ENCODE data around the gene ZNF169. TPM values are rescaled to one million over a fixed set of nuclear protein-coding genes. Genes with fewer than 3 reads are reported as not detected.
"Not testable (repeated sequence)": the region's sequence is repeated elsewhere in the genome, so short reads cannot be mapped to it uniquely, and the experiment has no call there.

The ZNF169 gene
- polyA plus RNA-seq, 2 donors, result 1.4 to 2.2 TPM

DNA sequence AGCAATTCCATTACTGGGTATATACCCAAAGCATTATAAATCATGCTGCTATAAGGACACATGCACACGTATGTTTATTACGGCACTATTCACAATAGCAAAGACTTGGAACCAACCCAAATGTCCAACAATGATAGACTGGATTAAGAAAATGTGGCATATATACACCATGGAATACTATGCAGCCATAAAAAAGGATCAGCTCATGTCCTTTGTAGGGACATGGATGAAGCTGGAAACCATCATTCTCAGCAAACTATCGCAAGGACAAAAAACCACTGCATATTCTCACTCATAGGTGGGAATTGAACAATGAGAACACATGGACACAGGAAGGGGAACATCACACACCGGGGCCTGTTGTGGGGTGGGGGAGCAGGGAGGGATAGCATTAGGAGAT is 18.0 kb upstream of the ZNF169 start:
- not testable (repeated sequence) for H3K36me3 ChIP-seq (ENCODE audit: control insufficient read depth in 2 of 2, insufficient read depth in 2 of 2, low read length in 1 of 2); H3K27ac ChIP-seq (ENCODE audit: low read depth in 2 of 2, low read length in 1 of 2); H3K9me3 ChIP-seq (ENCODE audit: control insufficient read depth in 2 of 2, insufficient read depth in 1 of 2, low read depth in 1 of 2, low read length in 1 of 2); H3K27me3 ChIP-seq (ENCODE audit: control insufficient read depth in 1 of 2, insufficient read depth in 2 of 2, low read length in 2 of 2); H3K4me1 ChIP-seq (ENCODE audit: control insufficient read depth in 2 of 2, insufficient read depth in 2 of 2, low read length in 1 of 2); H3K4me3 ChIP-seq (ENCODE audit: low read depth in 1 of 2, low read length in 2 of 2)
- WGBS, 2 donors, result 97 to 99% methylated on average over 4 of the region's 4 CpGs

DNA sequence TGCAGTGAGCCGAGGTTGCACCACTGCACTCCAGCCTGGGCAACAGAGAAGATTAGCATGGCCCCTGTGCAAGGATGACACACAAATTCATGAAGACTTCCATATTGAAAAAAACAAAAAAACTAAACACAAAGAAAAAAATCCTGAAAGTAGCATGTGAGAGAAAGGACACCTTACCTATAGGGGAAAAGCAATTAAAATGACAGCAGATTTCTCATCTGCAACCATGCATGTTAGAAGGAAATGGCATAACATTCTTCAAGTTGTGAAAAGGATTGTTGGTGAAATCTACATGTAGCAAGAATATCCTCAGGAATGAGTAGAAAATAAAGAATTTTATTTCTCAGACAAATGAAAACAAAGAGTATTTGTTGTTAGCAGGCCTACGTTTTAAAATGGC is 13.4 kb upstream of the ZNF169 start:
- no peak overlapping the region for H3K27ac ChIP-seq (ENCODE audit: low read depth in 2 of 2, low read length in 1 of 2)
- H3K27me3 ChIP-seq (ENCODE audit: control insufficient read depth in 1 of 2, insufficient read depth in 2 of 2, low read length in 2 of 2), result no peaks in the 10 kb centered on the region
- no peaks in the 10 kb centered on the region for H3K4me1 ChIP-seq (ENCODE audit: control insufficient read depth in 2 of 2, insufficient read depth in 2 of 2, low read length in 1 of 2)
- H3K36me3 ChIP-seq (ENCODE audit: control insufficient read depth in 2 of 2, insufficient read depth in 2 of 2, low read length in 1 of 2), result no peaks in the 10 kb centered on the region
- no peak overlapping the region for H3K4me3 ChIP-seq (ENCODE audit: low read depth in 1 of 2, low read length in 2 of 2)
- 78 to 79% methylated on average over 2 of the region's 2 CpGs for WGBS, 2 donors
- H3K9me3 ChIP-seq (ENCODE audit: control insufficient read depth in 2 of 2, insufficient read depth in 1 of 2, low read depth in 1 of 2, low read length in 1 of 2), result no peaks in the 10 kb centered on the region

DNA sequence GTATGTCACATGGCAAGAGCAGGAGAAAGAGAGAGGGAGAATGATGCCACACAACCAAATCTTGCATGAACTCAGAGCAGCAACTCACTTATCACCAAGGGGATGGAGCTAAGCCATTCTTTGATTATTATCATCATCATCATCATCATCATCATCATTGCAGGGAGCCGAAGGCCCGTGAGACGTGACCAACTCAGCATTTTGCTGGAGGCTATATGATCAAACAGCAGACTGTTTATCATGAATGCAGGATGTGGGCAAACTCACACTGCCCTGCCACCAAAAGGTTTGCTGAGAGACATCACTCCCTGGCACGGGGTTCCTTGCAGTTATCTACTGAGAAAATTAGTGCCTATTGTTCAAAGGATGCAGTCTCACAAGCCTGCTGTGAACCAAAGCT is 8.6 kb upstream of the ZNF169 start:
- WGBS, 2 donors, result 39 to 60% methylated on average over 4 of the region's 4 CpGs
- Histone ChIP-seq H3K36me3 (ENCODE audit: control insufficient read depth in 2 of 2, insufficient read depth in 2 of 2, low read length in 1 of 2) (no peaks in the 10 kb centered on the region), H3K4me3 (ENCODE audit: low read depth in 1 of 2, low read length in 2 of 2) (no peak overlapping the region), H3K27ac (ENCODE audit: low read depth in 2 of 2, low read length in 1 of 2) (no peak overlapping the region), H3K9me3 (ENCODE audit: control insufficient read depth in 2 of 2, insufficient read depth in 1 of 2, low read depth in 1 of 2, low read length in 1 of 2) (no peaks in the 10 kb centered on the region), H3K27me3 (ENCODE audit: control insufficient read depth in 1 of 2, insufficient read depth in 2 of 2, low read length in 2 of 2) (no peaks in the 10 kb centered on the region), H3K4me1 (ENCODE audit: control insufficient read depth in 2 of 2, insufficient read depth in 2 of 2, low read length in 1 of 2) (no peaks in the 10 kb centered on the region)

DNA sequence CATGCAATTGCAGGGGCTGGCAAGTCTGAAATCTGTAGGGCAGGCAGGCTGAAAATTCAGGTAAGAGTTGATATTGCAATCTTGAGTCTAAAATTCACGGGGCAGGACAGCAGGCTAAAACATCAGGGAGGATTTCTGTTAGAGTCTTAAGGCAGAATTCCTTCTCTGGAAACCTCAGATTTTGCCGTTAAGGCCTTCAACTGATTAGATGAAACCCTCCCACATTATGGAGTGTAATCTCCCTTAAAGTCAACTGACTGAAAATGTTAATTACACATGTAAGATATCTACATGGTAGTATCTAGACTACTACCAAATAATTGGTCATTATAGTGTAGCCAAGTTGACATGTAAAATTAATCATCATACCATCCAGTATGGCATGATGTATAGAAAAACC is 3.1 kb upstream of the ZNF169 start:
- Histone ChIP-seq H3K27me3 (ENCODE audit: control insufficient read depth in 1 of 2, insufficient read depth in 2 of 2, low read length in 2 of 2) (no peaks in the 10 kb centered on the region), H3K27ac (ENCODE audit: low read depth in 2 of 2, low read length in 1 of 2) (no peak overlapping the region), H3K36me3 (ENCODE audit: control insufficient read depth in 2 of 2, insufficient read depth in 2 of 2, low read length in 1 of 2) (no peaks in the 10 kb centered on the region), H3K4me3 (ENCODE audit: low read depth in 1 of 2, low read length in 2 of 2) (no peak overlapping the region), H3K4me1 (ENCODE audit: control insufficient read depth in 2 of 2, insufficient read depth in 2 of 2, low read length in 1 of 2) (no peaks in the 10 kb centered on the region), H3K9me3 (ENCODE audit: control insufficient read depth in 2 of 2, insufficient read depth in 1 of 2, low read depth in 1 of 2, low read length in 1 of 2) (no peaks in the 10 kb centered on the region)
- 73 to 79% methylated on average over 2 of the region's 2 CpGs for WGBS, 2 donors

DNA sequence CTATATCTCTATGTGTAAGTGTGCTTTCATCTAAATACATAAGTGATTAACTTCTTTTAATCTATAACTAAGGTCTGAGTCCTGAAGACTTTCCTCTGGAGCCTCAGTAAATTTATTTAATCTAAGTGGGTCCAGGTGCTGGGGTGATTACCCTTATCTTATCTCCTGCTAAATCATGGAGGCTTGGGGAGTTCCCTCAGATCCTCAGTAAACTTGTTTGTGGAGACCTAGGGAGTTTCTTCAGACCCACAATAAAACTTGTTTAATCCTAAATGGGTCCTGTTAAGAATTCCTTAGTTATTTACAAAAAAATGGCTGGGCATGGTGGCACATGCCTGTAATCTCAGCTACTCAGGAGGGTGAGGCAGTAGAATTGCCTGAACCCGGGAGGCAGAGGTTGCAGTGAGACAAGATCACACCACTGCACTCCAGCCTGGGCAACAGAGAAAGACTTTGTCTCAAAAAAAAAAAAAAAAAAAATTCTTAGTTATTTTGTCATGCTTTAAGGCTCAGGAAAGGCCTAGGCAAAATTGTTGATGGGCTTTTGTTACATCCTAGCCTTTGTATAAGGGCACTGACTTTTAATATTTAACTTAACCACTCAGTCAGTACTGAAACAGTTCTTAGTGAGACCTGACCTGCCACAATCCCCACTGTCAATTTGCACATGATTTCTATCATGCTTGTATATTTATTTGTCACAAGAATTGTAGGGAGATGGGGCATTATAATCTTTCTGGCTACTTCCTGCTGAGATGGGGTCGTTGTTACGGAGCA is 6.7 kb downstream of the ZNF169 start:
- not testable (repeated sequence) for H3K36me3 ChIP-seq (ENCODE audit: control insufficient read depth in 2 of 2, insufficient read depth in 2 of 2, low read length in 1 of 2); H3K9me3 ChIP-seq (ENCODE audit: control insufficient read depth in 2 of 2, insufficient read depth in 1 of 2, low read depth in 1 of 2, low read length in 1 of 2); H3K27me3 ChIP-seq (ENCODE audit: control insufficient read depth in 1 of 2, insufficient read depth in 2 of 2, low read length in 2 of 2); H3K4me3 ChIP-seq (ENCODE audit: low read depth in 1 of 2, low read length in 2 of 2); H3K4me1 ChIP-seq (ENCODE audit: control insufficient read depth in 2 of 2, insufficient read depth in 2 of 2, low read length in 1 of 2); H3K27ac ChIP-seq (ENCODE audit: low read depth in 2 of 2, low read length in 1 of 2)
- WGBS, 2 donors, result 84 to 91% methylated on average over 3 of the region's 3 CpGs

DNA sequence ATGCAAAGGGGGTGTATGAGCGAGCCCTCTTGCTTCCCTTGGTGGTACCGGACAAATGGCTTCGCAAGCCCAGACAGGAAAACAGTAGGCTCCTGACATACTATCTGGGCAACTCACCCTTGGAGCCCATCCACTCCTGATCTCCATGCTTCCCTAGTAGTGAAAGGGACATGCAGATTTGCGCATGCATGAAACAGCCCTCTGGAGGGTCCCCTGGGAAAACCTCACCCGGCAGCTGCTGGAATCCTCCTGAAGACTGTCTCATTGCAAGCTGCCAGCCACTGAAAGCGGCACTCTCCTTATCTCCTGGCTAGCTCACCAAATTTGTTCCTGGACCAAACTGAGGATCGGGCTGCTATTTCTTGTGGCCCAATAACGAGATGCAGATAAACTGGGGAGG is 10.2 kb downstream of the ZNF169 start:
- H3K4me1 ChIP-seq (ENCODE audit: control insufficient read depth in 2 of 2, insufficient read depth in 2 of 2, low read length in 1 of 2), result no peaks in the 10 kb centered on the region
- H3K4me3 ChIP-seq (ENCODE audit: low read depth in 1 of 2, low read length in 2 of 2), result no peak overlapping the region
- H3K36me3 ChIP-seq (ENCODE audit: control insufficient read depth in 2 of 2, insufficient read depth in 2 of 2, low read length in 1 of 2), result no peaks in the 10 kb centered on the region
- no peaks in the 10 kb centered on the region for H3K9me3 ChIP-seq (ENCODE audit: control insufficient read depth in 2 of 2, insufficient read depth in 1 of 2, low read depth in 1 of 2, low read length in 1 of 2)
- H3K27me3 ChIP-seq (ENCODE audit: control insufficient read depth in 1 of 2, insufficient read depth in 2 of 2, low read length in 2 of 2), result no peaks in the 10 kb centered on the region
- 93 to 97% methylated on average over 8 of the region's 8 CpGs for WGBS, 2 donors
- H3K27ac ChIP-seq (ENCODE audit: low read depth in 2 of 2, low read length in 1 of 2), result no peak overlapping the region

DNA sequence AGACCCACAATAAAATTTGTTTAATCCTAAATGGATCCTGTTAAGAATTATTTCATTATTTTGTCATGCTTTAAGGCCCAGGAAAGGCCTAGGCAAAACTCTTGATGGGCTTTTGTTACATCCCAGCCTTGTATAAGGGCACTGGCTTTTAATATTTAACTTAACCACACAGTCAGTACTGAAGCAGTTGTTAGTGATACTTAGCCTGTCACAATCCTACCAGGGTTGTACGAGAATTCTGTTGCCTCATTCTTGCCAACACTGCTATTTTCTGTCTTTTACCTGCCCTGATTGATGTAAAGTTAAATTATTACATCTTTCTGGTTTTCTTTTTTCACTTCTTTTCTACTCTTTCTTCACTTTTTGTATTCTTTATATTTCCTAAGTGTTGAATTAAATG is 10.9 kb downstream of the ZNF169 start:
- H3K36me3 ChIP-seq (ENCODE audit: control insufficient read depth in 2 of 2, insufficient read depth in 2 of 2, low read length in 1 of 2), result no peaks in the 10 kb centered on the region
- H3K4me3 ChIP-seq (ENCODE audit: low read depth in 1 of 2, low read length in 2 of 2), result no peak overlapping the region
- H3K9me3 ChIP-seq (ENCODE audit: control insufficient read depth in 2 of 2, insufficient read depth in 1 of 2, low read depth in 1 of 2, low read length in 1 of 2), result no peaks in the 10 kb centered on the region
- no peak overlapping the region for H3K27ac ChIP-seq (ENCODE audit: low read depth in 2 of 2, low read length in 1 of 2)
- WGBS, 2 donors, result 91 to 93% methylated on average over 1 of the region's 1 CpG
- no peaks in the 10 kb centered on the region for H3K27me3 ChIP-seq (ENCODE audit: control insufficient read depth in 1 of 2, insufficient read depth in 2 of 2, low read length in 2 of 2)
- H3K4me1 ChIP-seq (ENCODE audit: control insufficient read depth in 2 of 2, insufficient read depth in 2 of 2, low read length in 1 of 2), result no peaks in the 10 kb centered on the region

DNA sequence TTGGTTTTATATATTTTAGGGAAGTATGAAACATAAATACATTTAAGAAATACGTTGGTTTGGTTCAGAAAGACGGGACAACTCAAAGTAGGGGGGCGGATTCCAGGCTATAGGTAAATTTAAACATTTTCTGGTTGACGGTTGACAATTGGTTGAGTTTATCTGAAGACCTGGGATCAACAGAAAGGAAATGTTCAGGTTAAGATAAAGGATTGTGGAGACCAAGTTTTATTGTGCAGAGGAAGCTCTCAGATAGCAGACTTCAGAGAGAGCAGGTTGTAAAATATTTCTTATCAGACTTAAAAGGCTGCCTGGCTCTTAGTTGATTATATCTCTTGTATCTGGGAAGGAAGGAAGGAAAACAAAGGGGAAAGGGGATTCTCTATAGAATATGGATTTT is 17.9 kb downstream of the ZNF169 start:
- not testable (repeated sequence) for H3K4me3 ChIP-seq (ENCODE audit: low read depth in 1 of 2, low read length in 2 of 2); H3K4me1 ChIP-seq (ENCODE audit: control insufficient read depth in 2 of 2, insufficient read depth in 2 of 2, low read length in 1 of 2); H3K9me3 ChIP-seq (ENCODE audit: control insufficient read depth in 2 of 2, insufficient read depth in 1 of 2, low read depth in 1 of 2, low read length in 1 of 2); H3K27ac ChIP-seq (ENCODE audit: low read depth in 2 of 2, low read length in 1 of 2); H3K36me3 ChIP-seq (ENCODE audit: control insufficient read depth in 2 of 2, insufficient read depth in 2 of 2, low read length in 1 of 2); H3K27me3 ChIP-seq (ENCODE audit: control insufficient read depth in 1 of 2, insufficient read depth in 2 of 2, low read length in 2 of 2)
- 95 to 97% methylated on average over 4 of the region's 4 CpGs for WGBS, 2 donors

DNA sequence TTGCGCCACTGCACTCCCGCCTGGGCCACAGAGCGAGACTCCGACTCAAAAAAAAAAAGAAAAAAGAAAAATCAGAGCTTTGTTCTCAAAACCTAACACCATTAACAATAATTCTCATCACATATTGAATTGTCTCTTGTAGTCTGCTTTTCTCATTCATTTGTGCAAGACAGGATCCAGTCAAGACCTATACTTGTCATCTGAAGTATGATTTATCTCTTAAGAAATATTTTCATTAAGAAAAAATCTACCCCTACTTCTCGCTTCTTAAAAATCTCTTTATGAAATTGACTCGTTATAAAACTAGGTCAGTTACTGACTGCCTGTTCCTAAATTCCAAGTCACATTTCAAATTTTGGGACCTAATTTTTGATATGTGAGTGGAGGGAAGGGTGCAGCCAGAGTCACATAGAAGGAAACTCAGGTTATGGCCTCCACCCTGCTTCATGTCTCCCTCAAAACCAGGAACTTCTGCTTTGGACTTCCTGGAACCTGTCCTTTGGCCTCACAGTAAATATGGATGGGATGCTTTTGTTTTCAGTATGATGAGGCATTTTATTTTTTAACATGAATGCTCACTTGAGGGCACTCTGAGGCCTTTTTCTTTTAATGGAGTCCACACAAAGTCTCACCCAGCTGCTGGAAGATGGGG is 18.9 kb downstream of the ZNF169 start:
- Histone ChIP-seq H3K9me3 (ENCODE audit: control insufficient read depth in 2 of 2, insufficient read depth in 1 of 2, low read depth in 1 of 2, low read length in 1 of 2) (peaks cover 0 to 3% of the 10 kb centered on the region in 2 donors), H3K4me1 (ENCODE audit: control insufficient read depth in 2 of 2, insufficient read depth in 2 of 2, low read length in 1 of 2) (no peaks in the 10 kb centered on the region), H3K36me3 (ENCODE audit: control insufficient read depth in 2 of 2, insufficient read depth in 2 of 2, low read length in 1 of 2) (peaks cover 2 to 4% of the 10 kb centered on the region in 2 donors), H3K27me3 (ENCODE audit: control insufficient read depth in 1 of 2, insufficient read depth in 2 of 2, low read length in 2 of 2) (no peaks in the 10 kb centered on the region), H3K4me3 (ENCODE audit: low read depth in 1 of 2, low read length in 2 of 2) (no peak overlapping the region), H3K27ac (ENCODE audit: low read depth in 2 of 2, low read length in 1 of 2) (no peak overlapping the region)
- 90 to 98% methylated on average over 4 to 6 of the region's 6 CpGs for WGBS, 2 donors

Measured in esophagus (tissue), 2 donors.